CD4-positive, alpha-beta T cell treated with Interferon gamma for 1 hour (primary cell): ENCODE measurements around the gene TFDP1.

ENCODE experiments used
- DNase-seq: peaks from one replicate; pipeline ENCODE4 v3.0.0-alpha.2; 2020

TFDP1 gene

GRCh38 chr13:113653264-113654174 is 69.0 kb downstream of the TFDP1 start:
- DNase-seq, result no peak

DNA sequence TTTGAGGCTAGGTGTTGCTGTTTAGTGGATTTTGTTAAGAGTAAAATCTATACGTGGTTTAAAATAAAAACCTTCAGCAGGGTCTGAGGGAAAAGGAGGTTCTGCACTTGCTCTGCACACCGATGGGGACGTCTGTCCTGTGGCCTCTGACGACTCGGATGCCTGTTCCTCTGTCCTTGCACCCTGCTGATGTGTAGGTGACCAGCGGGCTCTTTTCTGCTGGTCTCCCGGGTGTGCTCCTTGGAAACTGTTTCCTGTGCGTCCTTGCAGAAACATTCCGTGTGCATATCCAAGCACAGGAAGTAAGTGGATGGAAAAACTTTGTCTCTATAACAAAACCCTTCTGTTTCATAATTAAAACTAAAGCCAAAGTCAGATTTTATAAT is 69.6 kb downstream of the TFDP1 start:
- no peak for DNase-seq

DNA sequence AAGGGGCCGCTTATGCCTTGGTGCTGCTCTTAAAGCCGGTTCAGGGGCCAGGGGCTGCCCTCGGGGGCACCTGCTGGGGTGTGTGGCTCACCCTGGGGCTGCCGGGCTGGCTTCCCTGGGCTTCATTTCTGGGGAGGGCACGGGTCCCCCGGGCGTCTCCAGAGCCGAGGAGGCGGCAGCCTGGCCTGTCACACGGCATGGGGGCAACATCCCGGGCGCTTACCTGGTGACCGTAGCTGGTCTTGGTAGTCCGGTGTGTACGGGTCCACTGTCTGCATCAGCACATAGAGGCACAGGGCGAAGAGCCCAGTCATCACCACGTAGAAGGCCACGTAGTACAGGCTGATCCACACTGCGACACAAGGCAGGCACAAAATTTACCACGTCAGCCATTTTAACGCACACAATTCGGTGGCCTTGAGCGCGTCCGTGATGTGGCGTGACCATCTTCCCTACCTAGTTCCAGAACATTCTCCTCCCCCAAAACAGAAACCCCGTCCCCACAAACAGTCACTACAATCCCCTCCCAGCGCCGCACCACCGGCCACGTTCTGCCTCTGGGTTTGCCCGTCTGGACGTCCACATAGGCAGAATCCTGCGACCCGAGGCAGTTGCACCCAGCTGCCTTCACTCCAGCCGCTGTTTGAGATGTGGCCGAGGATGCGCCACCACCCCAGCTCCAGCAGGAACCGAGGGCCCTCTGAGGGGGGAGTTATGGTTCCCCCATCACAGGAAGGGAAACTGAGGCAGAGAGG is 70.2 kb downstream of the TFDP1 start:
- DNase-seq, result no peak

DNA sequence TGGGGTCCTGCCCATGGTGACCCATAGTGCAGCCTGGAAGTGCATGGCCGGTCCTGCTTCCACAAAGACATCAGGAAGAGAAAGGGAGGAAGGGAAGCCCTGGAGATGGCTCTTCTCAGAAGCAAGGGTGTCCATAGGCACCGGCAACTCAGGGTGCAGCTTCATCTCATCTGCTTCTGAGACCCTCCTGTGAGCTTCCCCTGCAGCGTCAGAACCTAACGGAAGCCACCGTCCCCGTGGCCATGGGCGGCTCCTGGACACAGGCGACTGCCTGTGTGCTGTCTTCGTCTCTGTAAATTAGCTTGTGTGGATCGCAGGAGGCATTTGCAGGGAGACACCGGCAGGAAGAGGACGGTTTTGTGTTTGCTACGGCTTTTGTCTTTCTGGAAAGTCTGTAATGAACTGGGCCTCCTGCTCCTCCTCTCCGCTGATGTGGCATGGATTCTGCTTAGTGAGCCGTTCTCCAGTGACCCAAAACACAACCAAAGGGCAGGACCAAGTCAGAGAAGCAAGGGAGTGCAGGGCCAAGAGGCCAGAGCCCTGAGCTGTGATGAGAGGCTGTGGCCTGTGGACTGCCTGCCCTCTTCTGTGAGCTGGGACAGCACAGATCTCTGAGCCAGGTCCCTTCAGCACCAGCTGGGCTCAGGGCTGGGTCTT is 70.9 kb downstream of the TFDP1 start:
- DNase-seq, result no peak

DNA sequence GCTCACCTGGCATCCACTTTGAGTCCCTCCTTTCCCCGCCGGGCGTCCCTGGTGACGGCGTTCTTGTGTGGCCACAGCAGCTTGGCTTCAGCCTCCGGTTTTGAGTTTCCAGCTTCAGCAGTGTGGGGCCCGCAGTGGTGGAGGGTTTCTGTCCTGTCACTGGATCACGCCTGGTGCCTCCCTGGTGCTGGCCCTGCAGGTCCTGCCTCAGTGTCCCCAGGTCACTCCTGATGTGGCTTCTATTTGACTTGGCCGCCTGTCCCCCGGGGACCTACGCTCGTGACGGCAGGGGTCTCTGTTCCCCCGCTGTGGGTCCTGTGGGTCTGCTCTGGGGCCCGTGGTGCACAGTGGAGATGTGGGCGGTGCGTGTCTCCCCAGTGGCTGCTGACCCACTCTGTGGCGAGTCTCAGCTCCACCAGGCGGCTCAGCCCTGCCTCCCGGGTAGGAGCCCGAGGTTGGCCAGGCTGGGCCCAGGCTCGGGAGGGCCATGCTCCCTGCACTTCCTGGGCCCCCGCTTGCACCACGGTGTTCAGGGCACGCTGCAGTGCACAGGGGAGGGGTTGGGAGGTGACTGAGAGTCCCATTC is 71.5 kb downstream of the TFDP1 start:
- no peak for DNase-seq

DNA sequence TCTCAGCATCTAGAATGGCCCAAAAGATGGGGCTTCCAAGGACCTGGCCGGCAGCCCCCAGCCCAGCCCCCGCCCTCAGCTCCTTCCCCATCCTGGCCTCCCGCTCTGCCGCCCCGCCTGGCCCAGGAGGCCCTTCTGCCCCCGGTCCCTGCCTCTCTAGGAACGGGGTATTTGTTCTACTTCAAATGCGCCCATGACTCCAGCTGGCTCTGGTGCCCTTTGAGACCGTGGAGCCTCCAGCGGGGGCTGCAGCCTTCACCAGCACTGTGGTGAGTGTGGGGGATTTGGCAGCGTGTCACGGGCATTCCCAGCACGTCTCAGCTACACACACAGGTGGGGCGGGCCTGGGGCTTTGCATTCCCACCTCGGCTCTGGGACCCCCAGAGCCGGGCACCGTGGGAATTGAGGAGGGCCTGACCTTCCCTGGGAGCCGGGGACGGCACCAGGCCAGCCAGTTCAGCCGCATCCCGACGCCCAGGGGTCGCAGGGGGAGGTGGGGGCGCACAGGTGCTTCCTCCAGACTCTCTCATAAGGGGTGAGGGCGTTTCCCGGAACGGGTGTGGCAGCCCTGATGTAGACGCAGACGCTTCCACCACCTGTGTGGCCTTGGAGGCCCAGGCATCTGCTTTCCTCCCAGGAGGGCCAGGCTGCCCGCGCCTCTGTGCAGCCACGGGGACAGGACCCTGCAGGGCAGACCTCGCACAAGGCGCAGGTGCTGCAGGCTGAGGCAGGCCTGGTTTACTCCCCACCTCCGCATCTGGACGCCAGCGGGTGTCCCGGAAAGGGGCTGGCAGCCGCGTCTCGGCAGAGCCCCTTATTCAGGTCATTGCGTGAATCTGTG is 72.5 kb downstream of the TFDP1 start:
- no peak for DNase-seq

GRCh38 chr13:113657851-113658741 is 73.5 kb downstream of the TFDP1 start, which contains the start of gene ATP4B:
ATP4B (minus strand) TSS chr13:113658198; CDS start chr13:113658144, 54 bp downstream.
- no peak for DNase-seq

DNA sequence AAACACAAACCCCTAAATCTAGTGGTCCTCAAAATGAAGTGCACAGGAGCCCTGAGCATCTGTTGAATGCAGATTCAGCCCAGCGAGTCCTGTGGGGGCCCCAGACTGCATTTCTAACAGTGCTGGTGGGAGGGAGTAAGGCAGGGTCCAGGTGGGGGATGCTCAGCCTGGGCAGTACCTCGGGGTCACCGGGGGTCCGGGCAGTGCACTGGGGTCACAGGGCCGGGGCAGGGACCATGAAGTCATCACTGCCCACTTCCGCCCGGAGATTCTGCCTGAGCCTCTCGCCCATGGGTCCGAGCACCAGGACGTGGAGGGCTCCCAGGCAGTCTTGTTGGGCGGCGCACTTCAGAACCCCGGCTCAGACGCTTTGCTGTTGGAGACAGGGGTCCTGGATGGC is 74.3 kb downstream of the TFDP1 start:
- no peak for DNase-seq

- DNase-seq, result no peak
These were observed 74.8 kb downstream of the TFDP1 start for GRCh38 chr13:113659337-113659736.

DNA sequence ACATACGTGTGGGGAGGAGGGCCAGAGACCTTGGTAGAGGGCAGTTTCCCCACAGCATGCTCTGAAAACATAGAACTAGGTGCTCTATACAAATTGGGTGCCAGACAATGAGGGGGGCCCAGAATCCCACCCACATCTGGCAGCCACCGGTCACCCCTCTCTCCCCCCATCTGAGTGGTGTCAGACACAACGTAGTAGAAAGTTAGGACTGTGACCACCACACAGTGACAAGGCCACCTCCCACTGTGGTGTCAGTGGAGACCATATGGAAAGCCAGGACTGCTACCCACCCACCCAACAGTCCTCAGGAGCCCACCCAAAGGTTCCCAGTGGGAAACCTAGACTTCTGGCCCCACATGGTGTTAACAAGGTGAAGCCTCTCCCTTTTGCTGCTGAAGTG is 75.5 kb downstream of the TFDP1 start:
- no peak for DNase-seq

GRCh38 chr13:113661509-113661908 is 77.0 kb downstream of the TFDP1 start:
- DNase-seq, result no peak

DNA sequence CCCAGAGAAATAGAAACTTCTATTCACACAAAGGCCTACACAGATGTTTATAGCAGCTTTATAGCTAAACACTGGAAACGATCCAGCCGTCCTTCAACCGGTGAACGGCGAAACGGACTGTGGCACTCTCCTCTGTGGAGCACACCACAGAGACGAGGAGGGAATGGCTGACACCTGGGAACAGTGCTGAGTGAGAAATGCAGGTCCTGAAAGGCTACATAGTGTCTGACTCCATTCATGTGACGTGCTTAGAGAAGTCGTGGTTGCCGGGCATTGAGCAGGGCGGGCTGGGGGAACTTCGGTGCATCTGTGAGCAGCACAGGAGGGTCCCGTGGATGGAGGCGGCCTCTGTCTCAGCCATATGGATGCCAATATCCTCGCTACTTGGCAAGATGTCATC is 79.4 kb downstream of the TFDP1 start:
- DNase-seq, result no peak

- no peak for DNase-seq
These were observed 80.4 kb downstream of the TFDP1 start for GRCh38 chr13:113664751-113665596.

DNA sequence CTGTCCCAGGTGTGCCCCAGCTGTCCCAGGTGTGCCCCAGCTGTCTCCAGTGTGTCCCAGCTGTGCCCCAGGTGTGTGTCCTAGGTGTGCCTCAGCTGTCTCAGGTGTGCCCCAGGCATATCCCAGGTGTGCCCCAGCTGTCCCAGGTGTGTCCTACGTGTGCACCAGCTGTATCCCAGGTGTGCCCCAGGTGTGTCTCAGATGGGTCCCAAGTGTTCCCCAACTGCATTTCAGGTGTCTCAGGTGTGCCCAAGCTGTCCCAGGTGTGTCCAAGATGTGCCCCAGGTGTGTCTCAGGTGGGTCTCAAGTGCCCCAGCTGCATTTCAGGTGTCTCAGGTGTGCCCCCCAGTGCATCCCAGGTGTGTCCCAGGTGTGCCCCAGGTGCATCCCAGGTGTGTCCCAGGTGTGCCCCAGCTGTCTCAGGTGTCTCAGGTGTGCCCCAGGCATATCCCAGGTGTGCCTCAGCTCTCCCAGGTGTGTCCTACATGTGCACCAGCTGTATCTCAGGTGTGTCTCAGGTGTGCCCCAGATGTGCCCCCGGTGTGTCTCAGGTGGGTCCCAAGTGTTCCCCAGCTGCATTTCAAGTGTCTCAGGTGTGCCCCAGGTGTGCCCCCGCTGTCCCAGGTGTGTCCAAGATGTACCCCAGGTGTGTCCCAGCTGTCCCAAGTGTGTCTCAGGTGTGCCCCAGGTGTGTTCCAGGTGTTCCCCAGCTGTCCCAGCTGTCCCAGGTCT is 81.2 kb downstream of the TFDP1 start:
- no peak for DNase-seq

- DNase-seq, result no peak
These were observed 81.7 kb downstream of the TFDP1 start for GRCh38 chr13:113666329-113666670.

DNA sequence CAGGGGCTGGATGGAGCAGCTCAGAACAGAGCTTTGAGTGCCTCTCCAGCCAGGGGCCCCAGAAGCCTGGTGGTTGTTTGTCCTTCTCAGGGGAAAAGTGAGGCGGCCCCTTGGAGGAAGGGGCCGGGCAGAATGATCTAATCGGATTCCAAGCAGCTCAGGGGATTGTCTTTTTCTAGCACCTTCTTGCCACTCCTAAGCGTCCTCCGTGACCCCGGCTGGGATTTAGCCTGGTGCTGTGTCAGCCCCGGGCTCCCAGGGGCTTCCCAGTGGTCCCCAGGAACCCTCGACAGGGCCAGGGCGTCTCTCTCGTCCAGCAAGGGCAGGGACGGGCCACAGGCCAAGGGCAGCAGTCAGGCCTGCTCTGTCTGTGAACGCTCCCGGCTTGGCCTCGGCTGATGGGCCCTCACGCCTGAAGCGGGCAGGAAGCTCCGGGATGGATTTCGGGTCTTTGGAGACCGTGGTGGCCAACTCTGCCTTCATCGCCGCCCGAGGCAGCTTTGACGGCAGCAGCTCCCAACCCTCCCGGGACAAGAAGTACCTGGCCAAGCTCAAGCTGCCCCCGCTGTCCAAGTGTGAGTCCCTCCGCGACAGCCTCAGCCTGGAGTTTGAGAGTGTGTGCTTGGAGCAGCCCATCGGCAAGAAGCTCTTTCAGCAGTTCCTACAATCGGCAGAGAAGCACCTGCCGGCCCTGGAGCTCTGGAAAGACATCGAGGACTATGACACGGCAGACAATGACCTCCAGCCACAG is 82.6 kb downstream of the TFDP1 start, which contains the start of gene GRK1:
Gene GRK1, plus strand, starts transcription at position 269 of the 751 bp plus-strand sequence. Its CDS starts 168 bp downstream, at position 437.
- no peak for DNase-seq

DNA sequence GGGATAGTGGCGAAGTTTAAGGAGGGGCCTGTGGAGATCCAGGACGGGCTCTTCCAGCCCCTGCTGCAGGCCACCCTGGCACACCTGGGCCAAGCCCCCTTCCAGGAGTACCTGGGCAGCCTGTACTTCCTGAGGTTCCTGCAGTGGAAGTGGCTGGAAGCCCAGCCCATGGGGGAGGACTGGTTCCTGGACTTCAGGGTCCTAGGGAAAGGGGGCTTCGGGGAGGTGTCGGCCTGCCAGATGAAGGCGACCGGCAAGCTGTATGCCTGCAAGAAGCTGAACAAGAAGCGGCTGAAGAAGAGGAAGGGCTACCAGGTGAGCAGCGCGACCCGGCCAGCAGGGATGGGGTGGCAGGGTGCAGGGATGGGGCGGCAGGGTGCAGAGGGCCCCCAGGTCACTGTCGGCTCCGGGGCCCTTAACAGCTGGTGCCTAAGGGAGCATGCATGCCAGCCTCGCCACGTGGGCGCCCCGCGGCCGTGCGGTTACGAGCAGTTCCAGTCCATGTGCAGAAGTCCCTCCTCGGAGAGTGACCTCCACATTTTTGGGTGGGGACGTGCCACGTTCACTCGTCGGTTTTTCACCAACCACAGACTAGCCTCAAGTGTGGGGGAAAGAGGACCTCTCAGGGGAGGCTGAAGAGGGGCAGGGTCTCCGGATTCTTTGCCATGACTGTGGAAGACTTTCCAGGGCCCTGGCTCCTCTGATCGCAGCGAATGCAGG is 83.4 kb downstream of the TFDP1 start:
- no peak for DNase-seq

DNA sequence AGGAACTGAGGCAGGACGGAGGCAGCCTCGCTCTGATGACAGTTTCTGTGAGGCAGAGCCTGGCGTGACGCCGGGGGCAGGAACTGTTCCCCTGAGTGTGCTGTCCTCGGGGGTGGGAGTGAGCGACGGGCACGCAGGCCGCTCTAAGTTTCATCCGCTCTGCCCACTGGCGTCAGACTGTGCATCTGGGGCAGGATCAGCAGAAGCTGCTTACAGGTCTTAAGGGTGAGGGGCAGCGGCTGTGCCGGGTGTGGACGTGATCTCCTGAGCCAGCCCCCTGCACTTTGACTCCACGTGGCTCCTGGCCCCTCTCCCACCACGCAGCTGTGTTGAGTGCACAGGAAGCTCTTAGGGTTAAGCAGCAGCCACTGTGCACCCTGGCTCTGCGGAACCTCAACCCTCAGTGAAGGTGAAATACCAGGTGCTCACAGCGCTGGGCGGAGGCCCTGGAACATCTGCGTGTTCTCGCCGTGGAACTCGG is 84.0 kb downstream of the TFDP1 start:
- no peak for DNase-seq
